HL-60 (cell line): ENCODE measurements around the gene HSPA14.

Experiments
- CTCF ChIP-seq: IDR thresholded peaks from one replicate; pipeline ENCODE4 v1.5.1; 2011; ENCODE audit warnings: low read length, control low read depth, inconsistent platforms; ENCODE audit not compliant: insufficient read depth
- GABPA ChIP-seq: IDR thresholded peaks from 2 replicates; pipeline ENCODE4 v1.6.1; 2012; ENCODE audit warnings: low read depth
- POLR2AphosphoS5 ChIP-seq: IDR thresholded peaks from 2 replicates; pipeline ENCODE4 v1.6.1; 2012; ENCODE audit warnings: low read depth

- TF ChIP-seq CTCF (no peak), POLR2AphosphoS5 (no peak), GABPA (no peak)
Measured at GRCh38 chr10:14800397-14800796, 37.7 kb upstream of the HSPA14 start.
